Fibroblast of peridontal ligament (primary cell): Measurements from ENCODE around the gene RALGPS1.

Experiments used
- DNase-seq: peaks from one replicate; pipeline ENCODE4 v3.0.0-alpha.2; 2010; ENCODE audit errors: extremely low read depth

Gene RALGPS1

GRCh38 chr9:127121628-127122175 is 207.1 kb downstream of the RALGPS1 start:
- no peak for DNase-seq

- DNase-seq: peak; percentile 97
Measured at GRCh38 chr9:127122176-127123063, 207.8 kb downstream of the RALGPS1 start, which contains the start of gene ANGPTL2. TSS of gene ANGPTL2 (minus strand) at chr9:127122635. CDS start at chr9:127108731, 13,904 bp downstream.

GRCh38 chr9:127123064-127123890 is 208.7 kb downstream of the RALGPS1 start:
- no peak for DNase-seq

- DNase-seq: no peak
Measured at GRCh38 chr9:127124111-127124531, 209.5 kb downstream of the RALGPS1 start.

- no peak for DNase-seq
Measured at GRCh38 chr9:127124792-127125191, 210.2 kb downstream of the RALGPS1 start.

GRCh38 chr9:127126971-127127370 is 212.4 kb downstream of the RALGPS1 start:
- DNase-seq: no peak

GRCh38 chr9:127128341-127129072 is 213.9 kb downstream of the RALGPS1 start:
- DNase-seq: peak; percentile 42

GRCh38 chr9:127129073-127129717 is 214.6 kb downstream of the RALGPS1 start:
- peak; percentile 37 for DNase-seq

GRCh38 chr9:127129718-127130085 is 215.1 kb downstream of the RALGPS1 start:
- DNase-seq: no peak

- DNase-seq: no peak
Measured at GRCh38 chr9:127130235-127130634, 215.7 kb downstream of the RALGPS1 start.

GRCh38 chr9:127130661-127131538 is 216.3 kb downstream of the RALGPS1 start:
- peak; percentile 96 for DNase-seq

GRCh38 chr9:127131871-127132270 is 217.3 kb downstream of the RALGPS1 start:
- peak; percentile 77 for DNase-seq

- DNase-seq: no peak
Measured at GRCh38 chr9:127132375-127132774, 217.8 kb downstream of the RALGPS1 start.

GRCh38 chr9:127132921-127133647 is 218.5 kb downstream of the RALGPS1 start:
- peak; percentile 51 for DNase-seq

- peak; percentile 90 for DNase-seq
Measured at GRCh38 chr9:127133739-127134167, 219.2 kb downstream of the RALGPS1 start.

GRCh38 chr9:127135056-127135745 is 220.6 kb downstream of the RALGPS1 start:
- no peak for DNase-seq

GRCh38 chr9:127136081-127136879 is 221.7 kb downstream of the RALGPS1 start:
- no peak for DNase-seq
